Lower leg skin (tissue), 3 donors: ENCODE results near the gene GAS6.

Experiments
- POLR2A ChIP-seq, 2 donors: fragments of 450-650 bp; IDR thresholded peaks; one replicate each; pipeline ENCODE4 v1.6.1; 2016 to 2017; ENCODE audit warnings: antibody characterized with exemption in 2 of 2, mild to moderate bottlenecking in 1 of 2, moderate library complexity in 1 of 2
- TF ChIP-seq, protein P1 (sequence below), 3 donors: fragments of 450-650 bp; IDR thresholded peaks; one replicate each; pipeline ENCODE4 v1.5.1; 2016; ENCODE audit warnings: antibody characterized with exemption in 3 of 3, mild to moderate bottlenecking in 3 of 3, moderate library complexity in 2 of 3

GRCh38 chr13:113818700-113819295 lies 45.1 kb downstream of the GAS6 start:
- TF ChIP-seq, protein P1, sequence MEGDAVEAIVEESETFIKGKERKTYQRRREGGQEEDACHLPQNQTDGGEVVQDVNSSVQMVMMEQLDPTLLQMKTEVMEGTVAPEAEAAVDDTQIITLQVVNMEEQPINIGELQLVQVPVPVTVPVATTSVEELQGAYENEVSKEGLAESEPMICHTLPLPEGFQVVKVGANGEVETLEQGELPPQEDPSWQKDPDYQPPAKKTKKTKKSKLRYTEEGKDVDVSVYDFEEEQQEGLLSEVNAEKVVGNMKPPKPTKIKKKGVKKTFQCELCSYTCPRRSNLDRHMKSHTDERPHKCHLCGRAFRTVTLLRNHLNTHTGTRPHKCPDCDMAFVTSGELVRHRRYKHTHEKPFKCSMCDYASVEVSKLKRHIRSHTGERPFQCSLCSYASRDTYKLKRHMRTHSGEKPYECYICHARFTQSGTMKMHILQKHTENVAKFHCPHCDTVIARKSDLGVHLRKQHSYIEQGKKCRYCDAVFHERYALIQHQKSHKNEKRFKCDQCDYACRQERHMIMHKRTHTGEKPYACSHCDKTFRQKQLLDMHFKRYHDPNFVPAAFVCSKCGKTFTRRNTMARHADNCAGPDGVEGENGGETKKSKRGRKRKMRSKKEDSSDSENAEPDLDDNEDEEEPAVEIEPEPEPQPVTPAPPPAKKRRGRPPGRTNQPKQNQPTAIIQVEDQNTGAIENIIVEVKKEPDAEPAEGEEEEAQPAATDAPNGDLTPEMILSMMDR (IDR thresholded peaks at IDR 0.05), result no peak
- TF ChIP-seq POLR2A (IDR thresholded peaks at IDR 0.05), result no peak
